HG03521 (cell line): ENCODE data around the gene CTNNBL1.
A peak's percentile ranks its signal among the peaks of the same experiment; 100 is the strongest.
"Not testable (repeated sequence)": the region's sequence is repeated elsewhere in the genome, so short reads cannot be mapped to it uniquely, and the experiment has no call there.

Experiments
- ATAC-seq: cut with Tn5 transposase; IDR thresholded peaks from one replicate; pipeline ENCODE4 v1.9.1; 2021; ENCODE audit warnings: mild to moderate bottlenecking, moderate library complexity; ENCODE audit not compliant: unreplicated experiment

The CTNNBL1 gene

DNA sequence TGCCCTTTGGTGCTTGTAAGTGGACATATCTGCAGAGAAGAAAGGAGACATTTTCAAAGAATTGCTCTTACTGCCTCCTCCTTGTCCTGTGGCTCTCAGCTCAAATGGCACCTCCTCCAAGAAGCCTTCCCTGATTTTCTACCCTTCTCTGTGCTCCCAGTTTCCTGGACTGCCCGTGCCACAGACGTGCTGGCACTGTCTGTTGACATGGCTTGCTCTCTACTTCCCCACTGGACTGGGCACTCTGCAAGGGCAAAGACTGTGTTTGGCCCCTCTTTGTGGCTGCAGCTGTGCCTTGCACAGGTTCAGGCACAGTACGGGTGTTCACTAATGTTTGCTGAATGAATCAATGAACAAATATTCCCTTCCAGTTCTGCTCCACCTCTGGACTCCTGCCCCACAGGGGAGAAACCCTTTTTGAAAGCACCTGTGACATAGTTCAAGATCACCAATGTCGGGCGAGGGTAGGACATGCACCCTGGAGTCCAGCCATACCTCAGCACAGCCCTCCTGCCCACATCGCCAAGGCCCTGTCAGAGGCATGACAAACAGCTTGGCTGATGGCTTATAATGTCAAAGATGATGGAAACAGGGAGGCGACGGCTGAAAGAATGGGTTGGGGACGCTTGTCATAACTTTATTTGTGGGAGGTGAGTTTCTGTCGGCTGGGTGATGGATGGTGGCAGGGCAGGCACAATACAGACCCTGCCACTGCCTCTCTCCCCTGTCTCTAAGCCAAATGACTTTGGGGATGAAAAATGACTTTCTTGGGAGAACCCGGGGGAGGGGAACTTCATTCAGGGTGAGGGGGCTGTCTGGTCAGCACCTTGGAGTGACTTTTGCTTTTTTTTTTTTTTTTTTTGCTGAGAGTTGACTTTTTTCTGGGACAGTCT is 15.6 kb upstream of the CTNNBL1 start:
- no peak for ATAC-seq

GRCh38 chr20:37679751-37680150 is 14.1 kb upstream of the CTNNBL1 start:
- not testable (repeated sequence) for ATAC-seq

GRCh38 chr20:37680420-37680819 is 13.4 kb upstream of the CTNNBL1 start:
- ATAC-seq: no peak

GRCh38 chr20:37681384-37682112 is 12.3 kb upstream of the CTNNBL1 start:
- no peak for ATAC-seq

DNA sequence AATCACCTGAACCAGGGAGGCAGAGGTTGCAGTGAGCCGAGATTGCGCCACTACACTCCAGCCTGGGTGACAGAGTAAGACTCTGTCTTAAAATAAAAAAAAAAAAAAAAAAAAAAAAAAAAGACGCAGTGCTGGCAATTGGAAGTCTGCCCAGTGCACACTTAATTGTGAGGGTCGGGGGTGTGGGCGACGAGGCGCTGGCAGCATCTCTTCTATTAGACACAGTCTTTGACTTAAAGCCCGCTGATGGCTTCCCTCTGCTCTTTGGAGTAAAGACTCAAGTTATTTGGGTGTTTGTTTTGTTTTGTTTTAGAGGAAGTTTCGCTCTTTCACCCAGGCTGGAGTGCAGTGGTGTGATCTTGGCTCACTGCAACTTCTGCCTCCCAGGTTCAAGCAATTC is 10.7 kb upstream of the CTNNBL1 start:
- not testable (repeated sequence) for ATAC-seq

DNA sequence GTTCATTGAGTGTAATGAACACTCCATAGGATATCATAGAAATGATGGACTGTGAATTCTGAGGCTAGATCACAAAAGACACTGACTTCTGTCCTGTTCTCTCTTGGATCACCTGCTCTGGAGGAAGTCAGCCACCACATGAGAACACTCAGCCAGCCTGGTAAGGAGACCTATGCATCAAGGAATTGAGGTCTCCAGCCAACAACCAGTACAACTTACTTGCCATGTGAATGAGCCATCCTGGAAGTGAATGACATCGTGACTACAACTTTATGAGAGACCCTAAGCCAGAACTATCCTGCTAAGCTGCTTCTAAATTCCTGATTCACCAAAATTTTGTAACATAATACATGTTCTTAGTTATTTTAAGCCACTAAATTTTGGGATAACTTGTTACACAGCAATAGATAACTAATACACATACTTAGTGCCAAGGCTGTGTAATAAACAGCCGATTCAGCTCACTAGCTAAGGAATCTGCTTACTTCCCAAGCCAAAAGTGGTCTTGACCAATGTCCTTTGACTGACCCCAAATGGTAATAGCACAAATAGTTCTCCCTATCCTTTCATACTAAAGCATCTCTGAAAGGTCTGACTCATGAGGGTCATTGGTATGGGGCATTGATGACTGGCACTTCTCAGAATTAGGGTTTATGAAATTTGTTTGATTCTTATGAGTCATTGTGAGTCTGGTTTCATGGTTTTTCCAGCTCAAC is 6.9 kb upstream of the CTNNBL1 start:
- no peak for ATAC-seq

DNA sequence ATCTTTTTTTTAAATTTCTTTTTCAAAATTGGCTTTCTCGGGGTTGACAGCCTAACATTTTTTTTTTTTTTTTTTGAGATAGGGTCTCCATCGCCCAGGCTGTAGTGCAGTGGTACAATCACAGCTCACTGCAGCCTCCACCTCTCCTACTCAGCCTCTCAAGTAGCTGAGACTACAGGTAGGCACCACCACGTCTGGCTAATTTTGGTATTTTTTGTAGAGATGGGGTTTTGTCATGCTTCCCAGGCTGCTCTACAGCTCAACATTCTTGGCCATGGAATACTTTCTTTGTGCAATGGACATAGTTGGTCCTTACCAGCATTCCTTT is 6.4 kb upstream of the CTNNBL1 start:
- no peak for ATAC-seq

GRCh38 chr20:37688093-37688492 is 5.7 kb upstream of the CTNNBL1 start:
- ATAC-seq: no peak

DNA sequence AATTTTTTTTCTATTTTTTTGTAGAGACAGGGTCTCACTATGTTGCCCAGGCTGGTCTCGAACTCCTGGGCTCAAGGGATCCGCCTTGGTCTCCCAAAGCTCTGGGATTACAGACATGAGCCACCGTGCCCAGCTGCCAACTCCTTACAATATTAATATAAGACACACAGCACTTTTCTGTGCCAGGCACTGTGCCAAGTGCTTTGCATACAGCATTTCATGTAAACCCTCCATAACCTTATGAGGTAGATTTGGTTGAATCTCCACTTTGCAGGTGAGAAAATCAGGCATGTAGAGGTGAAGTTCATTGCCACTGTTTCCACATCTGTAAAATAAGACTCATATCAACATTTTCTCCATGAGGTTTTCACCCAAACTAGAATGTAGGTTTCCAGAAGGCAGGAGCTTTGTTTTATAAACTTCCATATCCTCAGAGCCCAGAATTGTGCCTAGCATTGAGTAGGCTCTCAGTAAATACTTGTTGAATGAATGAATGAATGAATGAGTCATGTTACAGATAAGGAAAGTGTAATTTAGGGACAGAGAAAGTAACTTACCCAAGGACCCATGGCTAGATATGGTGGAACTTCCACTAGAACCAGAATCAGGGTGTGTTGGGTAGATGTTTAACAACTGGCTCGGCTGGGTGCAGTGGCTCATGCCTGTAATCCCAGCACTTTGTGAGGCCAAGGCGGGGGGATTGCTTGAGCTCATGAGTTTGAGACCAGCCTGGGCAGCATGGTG is 3.0 kb upstream of the CTNNBL1 start:
- no peak for ATAC-seq

GRCh38 chr20:37692459-37693166 is 1.2 kb upstream of the CTNNBL1 start:
- no peak for ATAC-seq

DNA sequence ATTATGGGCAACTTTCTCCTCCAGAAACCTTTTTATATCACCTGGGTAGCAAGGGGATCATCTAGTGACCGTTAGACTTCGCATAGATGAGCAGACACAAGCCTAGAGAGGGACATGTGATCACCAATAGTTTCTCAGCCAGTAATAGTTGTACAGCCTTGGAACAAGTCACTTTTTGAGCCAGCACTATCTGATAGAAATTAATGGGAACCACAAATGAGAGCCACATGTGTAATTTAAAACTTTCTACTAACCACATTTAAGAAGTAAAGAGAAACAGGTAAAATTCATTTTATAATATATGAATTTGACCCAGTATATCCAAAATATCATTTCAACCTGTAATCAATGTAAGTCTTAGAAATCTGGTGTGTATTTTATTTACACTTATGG is 592 bp upstream of the CTNNBL1 start:
- no peak for ATAC-seq

DNA sequence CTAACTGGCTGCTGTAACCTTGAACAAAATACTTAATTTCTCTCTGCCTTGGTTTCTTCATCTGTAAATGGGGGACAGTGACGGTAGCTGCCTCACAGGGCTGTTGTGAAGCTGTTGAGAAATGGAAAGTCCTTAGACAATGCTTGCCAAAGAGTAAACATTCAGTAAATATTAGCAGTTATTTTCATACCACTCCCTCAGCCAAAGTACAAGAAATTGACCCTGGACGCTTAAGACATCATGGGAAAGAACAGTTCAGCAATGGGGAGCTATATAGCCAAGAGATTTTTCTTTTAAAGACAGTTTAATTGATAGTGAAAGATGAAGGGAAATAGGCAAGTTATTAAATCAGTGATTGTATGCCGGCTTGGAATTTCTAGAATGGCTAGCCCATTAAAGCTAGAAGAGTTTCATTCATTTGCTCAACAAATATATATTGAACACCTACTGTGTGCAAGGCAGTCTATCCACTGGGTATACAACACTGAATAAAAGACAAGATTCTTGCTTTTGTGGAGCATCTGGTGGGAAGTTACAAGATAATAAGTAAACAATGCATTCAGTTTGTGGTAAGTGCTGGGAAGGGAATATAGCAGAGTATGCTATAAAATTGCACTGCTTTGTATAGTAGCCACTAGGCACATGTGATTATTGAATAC is 2.0 kb downstream of the CTNNBL1 start:
- no peak for ATAC-seq

DNA sequence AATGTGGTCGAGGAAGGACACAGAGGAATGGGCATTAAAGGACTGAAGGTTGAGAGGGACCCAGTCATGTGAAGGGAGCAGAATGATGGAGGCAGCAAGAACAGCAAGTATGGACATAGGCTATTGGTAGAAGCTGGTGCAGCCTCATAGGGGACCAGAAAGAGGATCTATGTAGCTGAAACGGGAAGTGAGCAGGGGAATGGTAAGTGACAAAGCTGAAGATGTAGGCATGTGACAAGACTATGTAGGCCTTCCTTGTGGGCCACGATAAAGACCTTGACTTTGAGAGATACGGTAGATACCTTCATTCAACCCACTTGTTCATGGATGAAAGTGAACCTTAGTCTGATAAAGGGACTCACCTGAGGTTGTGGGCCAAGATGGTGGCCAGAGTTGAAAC is 3.5 kb downstream of the CTNNBL1 start:
- peak; percentile 39 for ATAC-seq

- no peak for ATAC-seq
Observed at GRCh38 chr20:37699202-37699601, 5.4 kb downstream of the CTNNBL1 start.

- no peak for ATAC-seq
Observed at GRCh38 chr20:37700301-37700700, 6.5 kb downstream of the CTNNBL1 start.

GRCh38 chr20:37701676-37702075 is 7.8 kb downstream of the CTNNBL1 start:
- ATAC-seq: not testable (repeated sequence)

DNA sequence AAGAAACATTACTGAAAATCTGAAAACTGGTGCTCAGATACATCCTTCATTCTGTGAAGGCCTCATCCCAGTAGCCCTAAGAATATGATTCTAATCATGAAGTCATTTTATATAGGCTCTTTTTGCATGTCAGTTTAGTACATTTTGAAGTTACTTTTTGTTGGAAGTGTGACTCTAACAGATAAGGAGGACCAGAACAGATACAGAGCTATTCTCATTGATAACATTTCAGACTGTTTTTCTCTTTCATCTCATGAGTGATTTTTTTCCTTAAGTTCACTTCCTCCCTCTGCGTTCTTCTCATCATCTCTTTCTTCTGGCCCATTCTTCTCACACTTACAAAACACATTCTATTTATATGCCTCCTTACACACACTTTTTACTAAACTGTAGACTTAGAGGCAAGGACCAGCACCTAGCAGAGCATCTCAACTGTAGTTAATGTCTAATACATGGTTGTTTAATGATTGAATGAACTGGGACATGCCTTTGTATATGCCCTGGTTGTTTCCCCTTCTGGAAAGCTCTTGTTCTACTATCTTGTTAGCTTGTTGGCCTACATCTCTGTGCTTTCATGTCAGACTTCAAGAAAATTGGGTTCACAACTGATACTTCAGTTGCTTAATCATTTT is 8.7 kb downstream of the CTNNBL1 start:
- ATAC-seq: no peak

GRCh38 chr20:37703035-37703845 is 9.4 kb downstream of the CTNNBL1 start:
- ATAC-seq: no peak

- no peak for ATAC-seq
Observed at GRCh38 chr20:37704955-37705354, 11.1 kb downstream of the CTNNBL1 start.
